Naive thymus-derived CD4-positive, alpha-beta T cell (primary cell): ENCODE data around the gene CFAP410. TPM values are rescaled to one million over a fixed set of nuclear protein-coding genes. Genes with fewer than 3 reads are reported as not detected.

Source experiments
- ATAC-seq: fragments of 150-1000 bp; cut with Tn5 transposase; 2 replicates; pipeline ENCODE4 v1.10.0; 2021; ENCODE audit warnings: mild to moderate bottlenecking, moderate library complexity
- CTCF ChIA-PET: fragments of 350-600 bp; sonication (Branson Sonifier 250); formaldehyde crosslinking; loops from one replicate; lab custom pipeline; 2021; ENCODE audit warnings: antibody characterized with exemption; lab: Charles Lee
- POLR2A ChIA-PET: fragments of 350-600 bp; sonication (Branson Sonifier 250); formaldehyde crosslinking; loops from one replicate; lab custom pipeline; 2021; ENCODE audit warnings: antibody characterized with exemption, inconsistent platforms; lab: Charles Lee
- DNase-seq, 9 donors: peaks; one replicate each; pipeline versions ENCODE4 v3.0.0 to v3.0.0-alpha.2; 2020 to 2022; ENCODE audit warnings: mixed read lengths in 1 of 9
- H3K27ac ChIP-seq: one replicate; pipeline ENCODE4 v1.7.0; 2013; ENCODE audit warnings: mild to moderate bottlenecking, low read depth, low read length, moderate library complexity
- H3K27me3 ChIP-seq, 2 donors: one replicate each; pipeline ENCODE4 v1.7.0; 2013; ENCODE audit warnings: low read length in 2 of 2, mild to moderate bottlenecking in 2 of 2, moderate library complexity in 2 of 2; ENCODE audit not compliant: control insufficient read depth in 2 of 2, insufficient read depth in 2 of 2
- H3K36me3 ChIP-seq, 3 experiments: 1 replicate in 2 of 3; 2 replicates in 1 of 3; pipeline ENCODE4 v1.7.0; 2013; ENCODE audit warnings: low read length in 3 of 3, mild to moderate bottlenecking in 3 of 3, moderate library complexity in 1 of 3; ENCODE audit not compliant: insufficient read depth in 3 of 3, control insufficient read depth in 2 of 3
- H3K4me1 ChIP-seq, 2 donors: one replicate each; pipeline ENCODE4 v1.7.0; 2013; ENCODE audit warnings: low read length in 2 of 2, mild to moderate bottlenecking in 2 of 2, moderate library complexity in 1 of 2; ENCODE audit not compliant: control insufficient read depth in 2 of 2, insufficient read depth in 2 of 2
- H3K4me3 ChIP-seq: 2 replicates; pipeline ENCODE4 v1.7.0; 2013; ENCODE audit warnings: mild to moderate bottlenecking, low read length
- H3K9me3 ChIP-seq, 3 experiments: 1 replicate in 2 of 3; 2 replicates in 1 of 3; pipeline ENCODE4 v1.7.0; 2013; ENCODE audit warnings: low read length in 3 of 3; ENCODE audit not compliant: control insufficient read depth in 2 of 3
- H3K27ac Mint-ChIP-seq, 9 donors: one replicate each; pipeline ENCODE4 v1.8.0; 2020 to 2022; ENCODE audit warnings: mixed read lengths in 9 of 9, mild to moderate bottlenecking in 8 of 9, moderate library complexity in 5 of 9, inconsistent platforms in 2 of 9
- H3K27me3 Mint-ChIP-seq, 5 donors: one replicate each; pipeline ENCODE4 v1.8.0; 2021 to 2022; ENCODE audit warnings: mixed read lengths in 5 of 5, mild to moderate bottlenecking in 1 of 5
- H3K36me3 Mint-ChIP-seq, 5 donors: one replicate each; pipeline ENCODE4 v1.8.0; 2020 to 2022; ENCODE audit warnings: mixed read lengths in 5 of 5, mild to moderate bottlenecking in 3 of 5, inconsistent platforms in 1 of 5
- H3K4me1 Mint-ChIP-seq, 7 donors: one replicate each; pipeline ENCODE4 v1.8.0; 2020 to 2022; ENCODE audit warnings: mixed read lengths in 7 of 7, mild to moderate bottlenecking in 3 of 7, inconsistent platforms in 1 of 7
- H3K4me3 Mint-ChIP-seq, 10 donors: one replicate each; pipeline ENCODE4 v1.8.0; 2020 to 2022; ENCODE audit warnings: mild to moderate bottlenecking in 10 of 10, mixed read lengths in 10 of 10, moderate library complexity in 6 of 10, inconsistent platforms in 2 of 10
- H3K9me3 Mint-ChIP-seq, 11 donors: one replicate each; pipeline ENCODE4 v1.8.0; 2020 to 2022; ENCODE audit warnings: mixed read lengths in 11 of 11, mild to moderate bottlenecking in 4 of 11, inconsistent platforms in 1 of 11, moderate library complexity in 1 of 11
- intact Hi-C, 2 donors: fragments of 100-400 bp; cut with micrococcal nuclease; formaldehyde crosslinking; loops; one replicate each; pipeline ENCODE4 v1.15.1; 2023
- polyA plus RNA-seq, 2 donors: library from polyadenylated mRNA; unstranded; fragments of 300-500 nt; fragmentation: Illumina TruSeq; gene quantifications; one replicate each; pipeline ENCODE4 v1.2.3, GENCODE V29; 2021
- total RNA-seq, 6 experiments: library from RNA in 5 of 6; stranded (reverse) in 5 of 6; gene quantifications; 1 replicate in 5 of 6; 2 replicates in 1 of 6; pipeline ENCODE4 v1.2.3 and lab custom pipeline; 2021 to 2026

Gene CFAP410
- total and polyA plus RNA-seq, 7 experiments from 2014 or later: 20.8 to 66.7 (median 46.9) TPM

DNA sequence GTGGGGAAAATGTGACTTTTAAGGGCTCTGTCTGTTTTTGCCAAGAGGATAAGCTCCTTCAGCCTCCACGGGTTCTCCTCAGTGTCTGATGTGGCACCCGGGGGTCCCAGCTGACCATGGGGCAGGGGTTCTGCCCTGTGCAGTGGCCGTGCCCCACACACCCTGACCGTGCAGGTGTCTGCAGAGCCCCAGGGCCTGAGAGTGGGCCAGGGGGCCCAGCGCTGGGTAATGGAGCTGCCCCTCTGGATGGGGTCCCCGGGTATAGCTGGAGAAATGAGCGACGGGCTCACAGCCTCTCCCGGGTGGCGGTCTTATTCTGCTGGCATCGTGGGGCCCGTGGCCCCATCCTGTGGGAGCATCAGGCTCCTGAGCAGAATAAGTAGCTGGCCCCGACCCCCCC, 42.3 kb downstream of the CFAP410 start:
- ChIA-PET POLR2A (interaction anchor here (0.8 kb wide), 1 partner anchor 48 kb away, joined by 3 read pairs; no protein-coding TSS in a partner anchor), CTCF (interaction anchor here (0.8 to 1.2 kb wide), 3 partner anchors 24 to 780 kb away, joined by 3 to 4 read pairs (median 3); no protein-coding TSS in a partner anchor)
- Histone ChIP-seq H3K27me3 (no peaks in the 10 kb centered on the region), H3K4me1 (peaks cover 22 to 44% of the 10 kb centered on the region in 2 donors), H3K9me3 (no peaks in the 10 kb centered on the region), H3K4me3 (no peak overlapping the region), H3K27ac (no peak overlapping the region), H3K36me3 (no peaks in the 10 kb centered on the region)
- H3K27me3 Mint-ChIP-seq: no peaks in the 10 kb centered on the region
- H3K4me3 Mint-ChIP-seq: peak overlapping the region in 1 of 10 donors; percentile 16
- DNase-seq (no peak), ATAC-seq (no peak)
- no peak overlapping the region for H3K27ac Mint-ChIP-seq
- peaks cover 0 to 2% (median 0%) of the 10 kb centered on the region in 5 donors for H3K36me3 Mint-ChIP-seq
- intact Hi-C loops: no loop called here
- H3K9me3 Mint-ChIP-seq: no peaks in the 10 kb centered on the region
- peaks cover 22 to 49% (median 36%) of the 10 kb centered on the region in 7 donors for H3K4me1 Mint-ChIP-seq

DNA sequence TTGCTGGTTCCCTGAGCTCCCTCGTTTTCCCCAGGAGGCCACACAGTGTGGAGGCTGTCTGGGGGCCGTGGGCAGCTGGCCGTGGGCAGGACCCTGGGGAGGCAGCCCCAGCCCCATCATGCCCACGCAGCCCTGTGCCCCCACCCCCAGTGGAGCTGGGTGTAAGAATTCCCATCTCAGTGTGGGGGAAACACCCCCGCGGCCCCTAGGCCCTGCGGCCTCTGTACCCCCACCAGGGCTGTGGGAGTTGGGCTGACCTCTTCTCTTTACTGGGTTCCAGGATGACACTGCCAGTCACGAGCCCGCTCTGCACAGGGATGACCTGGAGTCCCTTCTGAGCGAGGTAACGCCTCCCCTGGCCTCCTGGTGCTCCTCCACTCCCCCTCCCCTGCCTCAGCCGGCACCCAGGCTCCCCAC, 43.1 kb downstream of the CFAP410 start:
- H3K27me3 Mint-ChIP-seq: no peaks in the 10 kb centered on the region
- no peak overlapping the region for H3K4me3 Mint-ChIP-seq
- no peak for ATAC-seq
- peaks cover 0 to 2% (median 0%) of the 10 kb centered on the region in 5 donors for H3K36me3 Mint-ChIP-seq
- no peak for DNase-seq
- POLR2A ChIA-PET: interaction anchor here (0.5 kb wide), 1 partner anchor 211 kb away, joined by 3 read pairs; no protein-coding TSS in a partner anchor
- H3K9me3 Mint-ChIP-seq: no peaks in the 10 kb centered on the region
- Histone ChIP-seq H3K4me1 (peaks cover 18 to 36% of the 10 kb centered on the region in 2 donors), H3K36me3 (no peaks in the 10 kb centered on the region), H3K27me3 (no peaks in the 10 kb centered on the region), H3K27ac (no peak overlapping the region), H3K4me3 (no peak overlapping the region), H3K9me3 (no peaks in the 10 kb centered on the region)
- H3K27ac Mint-ChIP-seq: no peak overlapping the region
- CTCF ChIA-PET: interaction anchor here (1.1 kb wide), 1 partner anchor 23 kb away, joined by 3 read pairs; no protein-coding TSS in a partner anchor
- peaks cover 15 to 41% (median 30%) of the 10 kb centered on the region in 7 donors for H3K4me1 Mint-ChIP-seq
- intact Hi-C loops: no loop called here

DNA sequence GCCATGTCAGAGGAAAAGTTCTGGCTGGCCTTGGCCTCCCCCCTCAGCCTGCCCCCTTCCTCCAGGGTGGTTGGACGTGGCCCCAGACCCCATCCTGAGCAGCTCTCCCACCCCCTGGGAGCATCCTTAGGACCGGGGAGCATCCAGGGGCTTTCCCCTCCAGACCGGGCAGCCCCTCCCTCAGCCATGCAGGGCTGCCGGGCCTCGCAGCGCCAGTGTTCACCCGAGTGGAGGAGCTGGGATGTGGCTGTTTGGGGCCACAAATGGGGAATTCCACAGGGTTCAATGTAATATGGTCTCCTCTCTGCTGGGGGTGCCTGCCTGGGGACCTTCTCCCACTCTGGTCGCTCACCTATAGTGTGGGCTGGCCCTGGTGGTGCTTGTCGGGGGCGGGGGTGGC, 43.5 kb downstream of the CFAP410 start:
- Histone ChIP-seq H3K9me3 (no peaks in the 10 kb centered on the region), H3K36me3 (no peaks in the 10 kb centered on the region), H3K4me3 (no peak overlapping the region), H3K4me1 (peaks cover 14 to 31% of the 10 kb centered on the region in 2 donors), H3K27me3 (no peaks in the 10 kb centered on the region), H3K27ac (no peak overlapping the region)
- Mint-ChIP-seq H3K4me3 (peak overlapping the region in 1 of 10 donors; percentile 52), H3K4me1 (peaks cover 11 to 36% (median 27%) of the 10 kb centered on the region in 7 donors), H3K27ac (peak overlapping the region in 6 of 9 donors; percentile 56 to 82 (median 58)), H3K9me3 (no peaks in the 10 kb centered on the region), H3K27me3 (no peaks in the 10 kb centered on the region), H3K36me3 (peaks cover 0 to 2% (median 0%) of the 10 kb centered on the region in 5 donors)
- ATAC-seq (no peak), DNase-seq (no peak)
- ChIA-PET CTCF (no interaction called here), POLR2A (interaction anchor here (0.5 kb wide), 1 partner anchor 210 kb away, joined by 3 read pairs; no protein-coding TSS in a partner anchor)
- intact Hi-C loops: no loop called here

DNA sequence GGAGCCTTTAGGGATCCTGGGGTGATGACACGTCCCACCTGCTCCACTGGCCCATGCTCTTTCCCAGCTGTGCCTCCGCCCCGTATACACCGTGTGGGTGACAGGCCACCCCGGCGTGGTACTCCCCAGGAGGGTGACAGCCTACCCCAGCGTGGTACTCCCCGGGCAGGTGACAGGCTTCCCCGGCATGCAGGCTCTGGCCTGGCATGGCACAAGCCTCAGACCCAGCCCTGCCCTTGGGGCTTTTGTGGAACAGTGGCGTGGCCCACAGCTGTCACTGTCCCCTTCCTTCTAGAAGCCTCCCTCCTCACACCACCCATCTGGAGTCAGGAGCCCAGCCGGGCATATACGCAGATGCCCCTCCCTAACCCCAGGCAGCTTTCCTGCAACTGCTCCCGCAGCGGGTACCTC, 44.0 kb downstream of the CFAP410 start:
- ChIA-PET POLR2A (interaction anchor here (0.6 kb wide), 1 partner anchor 282 kb away, joined by 3 read pairs; no protein-coding TSS in a partner anchor), CTCF (no interaction called here)
- Histone ChIP-seq H3K9me3 (no peaks in the 10 kb centered on the region), H3K4me3 (no peak overlapping the region), H3K36me3 (no peaks in the 10 kb centered on the region), H3K27me3 (no peaks in the 10 kb centered on the region), H3K27ac (no peak overlapping the region), H3K4me1 (peaks cover 14 to 31% of the 10 kb centered on the region in 2 donors)
- Mint-ChIP-seq H3K27ac (peak overlapping the region in 6 of 9 donors; percentile 56 to 89 (median 66)), H3K36me3 (peaks cover 0 to 2% (median 0%) of the 10 kb centered on the region in 5 donors), H3K4me3 (peak overlapping the region in 4 of 10 donors; percentile 5 to 52 (median 31)), H3K9me3 (no peaks in the 10 kb centered on the region), H3K27me3 (no peaks in the 10 kb centered on the region), H3K4me1 (peaks cover 11 to 36% (median 27%) of the 10 kb centered on the region in 7 donors)
- ATAC-seq (no peak), DNase-seq (no peak)
- intact Hi-C loops: no loop called here

DNA sequence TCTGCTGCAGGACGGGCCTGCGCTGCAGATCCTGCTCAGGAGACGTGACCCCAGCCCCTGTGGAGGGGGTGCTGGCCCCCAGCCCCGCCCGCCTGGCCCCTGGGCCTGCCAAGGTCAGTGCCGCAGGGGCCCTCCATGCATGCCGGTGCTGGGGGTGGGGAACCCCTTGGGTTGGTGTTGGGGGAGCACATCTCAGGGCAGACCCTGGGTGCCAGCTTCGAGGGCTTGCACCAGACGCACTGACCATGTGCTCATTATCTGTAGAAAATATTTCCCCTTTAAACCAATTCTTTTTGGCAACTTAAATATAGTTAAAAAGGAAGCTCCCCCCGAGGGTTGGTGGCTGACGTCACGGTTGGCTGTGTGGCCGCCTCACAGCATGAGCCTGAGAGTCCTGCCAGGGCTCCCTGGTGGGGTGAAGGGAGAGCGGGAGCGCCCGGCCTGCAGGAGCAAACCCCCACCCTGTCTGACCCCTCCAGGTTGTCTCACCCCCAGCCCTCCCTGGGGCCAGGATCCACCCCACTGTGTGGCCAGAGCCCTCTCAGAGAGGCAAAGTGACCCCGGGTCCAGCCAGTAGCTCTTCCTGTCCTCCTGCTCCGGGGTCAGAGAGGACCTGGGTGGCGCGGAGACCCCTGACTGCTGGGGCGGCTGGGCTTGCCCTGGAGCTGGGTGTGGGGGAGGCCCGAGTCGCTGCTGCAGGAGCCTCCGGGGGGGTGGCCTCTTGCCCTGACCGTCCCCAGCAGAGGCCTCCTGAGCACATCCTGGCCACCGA, 44.6 kb downstream of the CFAP410 start:
- peak overlapping the region; percentile 35 for H3K27ac ChIP-seq

DNA sequence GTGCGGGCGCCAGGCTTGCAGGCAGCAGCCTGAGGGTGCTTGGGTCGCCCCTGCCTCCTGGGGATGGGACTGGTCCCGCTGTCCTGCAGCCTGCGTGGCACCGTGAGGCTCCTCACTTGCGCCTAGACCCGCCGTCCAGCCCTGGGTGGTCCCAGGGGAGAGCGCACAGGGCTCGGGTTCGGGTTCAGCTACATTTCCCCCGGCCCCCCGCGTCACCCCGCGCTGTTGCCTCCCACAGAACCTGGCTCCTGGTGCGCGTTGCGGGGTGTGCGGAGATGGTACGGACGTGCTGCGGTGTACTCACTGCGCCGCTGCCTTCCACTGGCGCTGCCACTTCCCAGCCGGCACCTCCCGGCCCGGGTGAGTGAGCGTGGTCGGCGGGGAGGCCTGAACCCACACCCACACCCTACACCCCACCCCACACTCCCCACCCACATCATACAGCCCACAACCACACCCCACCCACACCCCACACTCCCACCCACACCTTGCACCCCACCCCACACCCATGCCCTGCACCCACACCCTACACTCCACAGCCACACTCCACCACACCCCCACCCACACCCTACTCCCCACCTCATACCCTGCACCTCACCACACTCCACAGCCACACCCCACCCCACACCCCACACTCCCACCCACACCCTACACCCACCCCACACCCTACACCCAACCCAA, 45.5 kb downstream of the CFAP410 start:
- Mint-ChIP-seq H3K4me3 (peak overlapping the region in 6 of 10 donors; percentile 23 to 69 (median 29)), H3K27me3 (no peaks in the 10 kb centered on the region), H3K36me3 (peaks cover 0 to 2% (median 0%) of the 10 kb centered on the region in 5 donors), H3K4me1 (peaks cover 11 to 27% (median 22%) of the 10 kb centered on the region in 7 donors), H3K27ac (peak overlapping the region in 1 of 9 donors; percentile 38), H3K9me3 (no peaks in the 10 kb centered on the region)
- H3K4me1 ChIP-seq: peaks cover 8 to 26% of the 10 kb centered on the region in 2 donors
- ATAC-seq (peak; percentile 53), DNase-seq (peak in 7 of 9 donors; percentile 16 to 45 (median 31))
- no peak overlapping the region for H3K4me3 ChIP-seq
- no peak overlapping the region for H3K27ac ChIP-seq
- intact Hi-C loops: loop anchor here in 1 of 2 donors (5.0 kb wide), 1 partner anchor 384 kb away; no protein-coding TSS in a partner anchor
- POLR2A ChIA-PET: no interaction called here
- no peaks in the 10 kb centered on the region for H3K9me3 ChIP-seq
- H3K36me3 ChIP-seq: no peaks in the 10 kb centered on the region
- no peaks in the 10 kb centered on the region for H3K27me3 ChIP-seq
- CTCF ChIA-PET: no interaction called here

More for the DNA sequence above, 44.6 kb downstream of the CFAP410 start:
- no peaks in the 10 kb centered on the region for H3K27me3 Mint-ChIP-seq
- H3K27ac Mint-ChIP-seq: peak overlapping the region in 2 of 9 donors; percentile 49 to 71
- ATAC-seq (no peak), DNase-seq (peak in 1 of 9 donors; percentile 10)
- peak overlapping the region in 4 of 10 donors; percentile 17 to 52 (median 43) for H3K4me3 Mint-ChIP-seq
- CTCF ChIA-PET: no interaction called here
- intact Hi-C loops: loop anchor here in 1 of 2 donors (5.0 kb wide), 1 partner anchor 383 kb away; no protein-coding TSS in a partner anchor
- H3K4me1 ChIP-seq: peaks cover 14 to 31% of the 10 kb centered on the region in 2 donors
- H3K4me3 ChIP-seq: no peak overlapping the region
- H3K9me3 Mint-ChIP-seq: no peaks in the 10 kb centered on the region
- H3K36me3 Mint-ChIP-seq: peaks cover 0 to 2% (median 0%) of the 10 kb centered on the region in 5 donors
- H3K4me1 Mint-ChIP-seq: peaks cover 11 to 36% (median 27%) of the 10 kb centered on the region in 7 donors
- H3K9me3 ChIP-seq: no peaks in the 10 kb centered on the region
- POLR2A ChIA-PET: interaction anchor here (0.6 kb wide), 1 partner anchor 281 kb away, joined by 3 read pairs; no protein-coding TSS in a partner anchor
- no peaks in the 10 kb centered on the region for H3K36me3 ChIP-seq
- no peaks in the 10 kb centered on the region for H3K27me3 ChIP-seq
